T-helper 2 cell treated with Interferon-gamma antibody and Interleukin-4, amounts not matched to agents 5 μg/mL and 100 μg/mL, for 36 hours (primary cell): ENCODE measurements around the gene ZSCAN29.

Experiments
- DNase-seq: peaks from one replicate; pipeline ENCODE4 v3.0.0; 2021; ENCODE audit warnings: low spot score
- H3K27ac Mint-ChIP-seq: one replicate; pipeline ENCODE4 v1.8.0; 2021; ENCODE audit warnings: mild to moderate bottlenecking, mixed read lengths
- H3K27me3 Mint-ChIP-seq: one replicate; pipeline ENCODE4 v1.8.0; 2021; ENCODE audit warnings: low read depth, mixed read lengths
- H3K36me3 Mint-ChIP-seq: one replicate; pipeline ENCODE4 v1.8.0; 2021; ENCODE audit warnings: low read depth, mixed read lengths
- H3K4me1 Mint-ChIP-seq: one replicate; pipeline ENCODE4 v1.8.0; 2021; ENCODE audit warnings: low read depth, mixed read lengths
- H3K4me3 Mint-ChIP-seq: one replicate; pipeline ENCODE4 v1.8.0; 2022; ENCODE audit warnings: mild to moderate bottlenecking, moderate library complexity, mixed read lengths
- H3K9me3 Mint-ChIP-seq: one replicate; pipeline ENCODE4 v1.8.0; 2021; ENCODE audit warnings: mixed read lengths

The ZSCAN29 gene

GRCh38 chr15:43382310-43382709, 11.5 kb upstream of the ZSCAN29 start:
- H3K9me3 Mint-ChIP-seq, result no peaks in the 10 kb centered on the region
- no peak overlapping the region for H3K27ac Mint-ChIP-seq
- DNase-seq, result no peak
- peaks cover 3% of the 10 kb centered on the region for H3K4me1 Mint-ChIP-seq
- H3K4me3 Mint-ChIP-seq, result no peak overlapping the region
- H3K27me3 Mint-ChIP-seq, result no peaks in the 10 kb centered on the region
- H3K36me3 Mint-ChIP-seq, result peaks cover 56% of the 10 kb centered on the region

- Mint-ChIP-seq H3K4me3 (no peak overlapping the region), H3K4me1 (peaks cover 3% of the 10 kb centered on the region), H3K36me3 (peaks cover 46% of the 10 kb centered on the region), H3K27ac (no peak overlapping the region), H3K9me3 (no peaks in the 10 kb centered on the region), H3K27me3 (no peaks in the 10 kb centered on the region)
- DNase-seq, result no peak
Measured at GRCh38 chr15:43378601-43379000, 7.8 kb upstream of the ZSCAN29 start.

- H3K36me3 Mint-ChIP-seq, result peaks cover 38% of the 10 kb centered on the region
- no peak overlapping the region for H3K4me3 Mint-ChIP-seq
- H3K4me1 Mint-ChIP-seq, result peaks cover 20% of the 10 kb centered on the region
- H3K9me3 Mint-ChIP-seq, result no peaks in the 10 kb centered on the region
- DNase-seq, result no peak
- H3K27me3 Mint-ChIP-seq, result no peaks in the 10 kb centered on the region
- H3K27ac Mint-ChIP-seq, result no peak overlapping the region
Measured at GRCh38 chr15:43376017-43376705, 5.3 kb upstream of the ZSCAN29 start.

- Mint-ChIP-seq H3K27ac (peak overlapping the region; percentile 82), H3K36me3 (peaks cover 45% of the 10 kb centered on the region), H3K4me3 (peak overlapping the region; percentile 92), H3K27me3 (no peaks in the 10 kb centered on the region), H3K4me1 (peaks cover 47% of the 10 kb centered on the region), H3K9me3 (peaks cover 23% of the 10 kb centered on the region)
- no peak for DNase-seq
Measured at GRCh38 chr15:43370310-43370974, 401 bp downstream of the ZSCAN29 start.

GRCh38 chr15:43361313-43361903, 9.4 kb downstream of the ZSCAN29 start:
- no peak for DNase-seq

GRCh38 chr15:43360821-43361220, 10.0 kb downstream of the ZSCAN29 start:
- DNase-seq, result no peak
- H3K4me1 Mint-ChIP-seq, result peaks cover 4% of the 10 kb centered on the region
- peaks cover 66% of the 10 kb centered on the region for H3K9me3 Mint-ChIP-seq

More at GRCh38 chr15:43361313-43361903, 9.4 kb downstream of the ZSCAN29 start:
- Mint-ChIP-seq H3K4me3 (no peak overlapping the region), H3K27me3 (no peaks in the 10 kb centered on the region), H3K27ac (no peak overlapping the region), H3K4me1 (peaks cover 4% of the 10 kb centered on the region), H3K9me3 (peaks cover 63% of the 10 kb centered on the region), H3K36me3 (peaks cover 89% of the 10 kb centered on the region)

GRCh38 chr15:43352693-43353382, 18.0 kb downstream of the ZSCAN29 start:
- no peak overlapping the region for H3K27ac Mint-ChIP-seq
- peaks cover 3% of the 10 kb centered on the region for H3K4me1 Mint-ChIP-seq
- DNase-seq, result no peak
- H3K27me3 Mint-ChIP-seq, result no peaks in the 10 kb centered on the region
- no peak overlapping the region for H3K4me3 Mint-ChIP-seq
- H3K9me3 Mint-ChIP-seq, result peaks cover 5% of the 10 kb centered on the region
- peaks cover 38% of the 10 kb centered on the region for H3K36me3 Mint-ChIP-seq

More at GRCh38 chr15:43360821-43361220, 10.0 kb downstream of the ZSCAN29 start:
- Mint-ChIP-seq H3K27ac (no peak overlapping the region), H3K27me3 (no peaks in the 10 kb centered on the region), H3K36me3 (peaks cover 88% of the 10 kb centered on the region), H3K4me3 (no peak overlapping the region)

GRCh38 chr15:43347114-43347513, 23.7 kb downstream of the ZSCAN29 start:
- Mint-ChIP-seq H3K4me1 (no peaks in the 10 kb centered on the region), H3K27ac (no peak overlapping the region), H3K27me3 (no peaks in the 10 kb centered on the region), H3K36me3 (peaks cover 29% of the 10 kb centered on the region), H3K4me3 (no peak overlapping the region), H3K9me3 (no peaks in the 10 kb centered on the region)
- DNase-seq, result no peak

GRCh38 chr15:43346305-43346704, 24.5 kb downstream of the ZSCAN29 start:
- H3K4me1 Mint-ChIP-seq, result no peaks in the 10 kb centered on the region
- H3K27ac Mint-ChIP-seq, result no peak overlapping the region
- no peaks in the 10 kb centered on the region for H3K27me3 Mint-ChIP-seq
- peaks cover 22% of the 10 kb centered on the region for H3K36me3 Mint-ChIP-seq
- no peaks in the 10 kb centered on the region for H3K9me3 Mint-ChIP-seq
- no peak overlapping the region for H3K4me3 Mint-ChIP-seq
- DNase-seq, result no peak

- H3K9me3 Mint-ChIP-seq, result no peaks in the 10 kb centered on the region
- H3K36me3 Mint-ChIP-seq, result peaks cover 44% of the 10 kb centered on the region
- H3K27ac Mint-ChIP-seq, result peak overlapping the region; percentile 98
- H3K4me1 Mint-ChIP-seq, result peaks cover 30% of the 10 kb centered on the region
- H3K27me3 Mint-ChIP-seq, result no peaks in the 10 kb centered on the region
- no peak for DNase-seq
- peak overlapping the region; percentile 95 for H3K4me3 Mint-ChIP-seq
Measured at GRCh38 chr15:43330780-43331087, 40.1 kb downstream of the ZSCAN29 start.

GRCh38 chr15:43329960-43330779, 40.7 kb downstream of the ZSCAN29 start, which contains the start of gene LCMT2:
TSS of gene LCMT2 (minus strand) at chr15:43330573. CDS start at chr15:43330489, 84 bp downstream.
- H3K4me1 Mint-ChIP-seq, result peaks cover 31% of the 10 kb centered on the region
- H3K9me3 Mint-ChIP-seq, result no peaks in the 10 kb centered on the region
- H3K36me3 Mint-ChIP-seq, result peaks cover 41% of the 10 kb centered on the region
- H3K27me3 Mint-ChIP-seq, result no peaks in the 10 kb centered on the region
- H3K27ac Mint-ChIP-seq, result peak within 1 kb of the TSS; percentile 98
- peak within 1 kb of the TSS; percentile 95 for H3K4me3 Mint-ChIP-seq
- DNase-seq, result peak; percentile 89

GRCh38 chr15:43329217-43329959, 41.5 kb downstream of the ZSCAN29 start:
- DNase-seq, result peak; percentile 8
- H3K36me3 Mint-ChIP-seq, result peaks cover 38% of the 10 kb centered on the region
- H3K9me3 Mint-ChIP-seq, result no peaks in the 10 kb centered on the region
- no peaks in the 10 kb centered on the region for H3K27me3 Mint-ChIP-seq
- H3K27ac Mint-ChIP-seq, result peak overlapping the region; percentile 98
- H3K4me3 Mint-ChIP-seq, result peak overlapping the region; percentile 95
- H3K4me1 Mint-ChIP-seq, result peaks cover 31% of the 10 kb centered on the region
